ENCODE measurements around the gene NR1H2.
"Not testable (repeated sequence)": the region's sequence is repeated elsewhere in the genome, so short reads cannot be mapped to it uniquely, and the experiment has no call there.

NR1H2 gene

GRCh38 chr19:50376166-50377050, at the start of gene NR1H2:
Gene NR1H2, plus strand, starts transcription at chr19:50376457. Its CDS starts 1,149 bp downstream, at chr19:50377606.
- DNase-seq = peak; percentile 95

- no peak for DNase-seq
Observed at GRCh38 chr19:50327013-50327412, 49.2 kb upstream of the NR1H2 start.

GRCh38 chr19:50327461-50328223, 48.6 kb upstream of the NR1H2 start:
- no peak for DNase-seq

- DNase-seq = no peak
Observed at GRCh38 chr19:50328224-50328872, 47.9 kb upstream of the NR1H2 start.

GRCh38 chr19:50328873-50329145, 47.4 kb upstream of the NR1H2 start:
- no peak for DNase-seq

GRCh38 chr19:50329146-50329925, 46.9 kb upstream of the NR1H2 start, which contains the start of gene KCNC3:
Gene KCNC3, minus strand, starts transcription at chr19:50329377. Its CDS starts 295 bp downstream, at chr19:50329082.
- peak; percentile 69 for DNase-seq

GRCh38 chr19:50329926-50330294, 46.3 kb upstream of the NR1H2 start:
- not testable (repeated sequence) for DNase-seq

GRCh38 chr19:50330365-50331078, 45.7 kb upstream of the NR1H2 start:
- peak; percentile 62 for DNase-seq

- no peak for DNase-seq
Observed at GRCh38 chr19:50331221-50331993, 44.9 kb upstream of the NR1H2 start.

- DNase-seq = no peak
Observed at GRCh38 chr19:50331994-50332243, 44.3 kb upstream of the NR1H2 start.

GRCh38 chr19:50332244-50333038, 43.8 kb upstream of the NR1H2 start:
- no peak for DNase-seq

GRCh38 chr19:50333235-50333736, 43.0 kb upstream of the NR1H2 start:
- DNase-seq = peak; percentile 85

- peak; percentile 80 for DNase-seq
Observed at GRCh38 chr19:50333737-50334617, 42.3 kb upstream of the NR1H2 start.

- DNase-seq = no peak
Observed at GRCh38 chr19:50334741-50335421, 41.4 kb upstream of the NR1H2 start.

- not testable (repeated sequence) for DNase-seq
Observed at GRCh38 chr19:50337031-50337430, 39.2 kb upstream of the NR1H2 start.

- DNase-seq = no peak
Observed at GRCh38 chr19:50340331-50340730, 35.9 kb upstream of the NR1H2 start.

- no peak for DNase-seq
Observed at GRCh38 chr19:50341091-50341564, 35.1 kb upstream of the NR1H2 start.

GRCh38 chr19:50344661-50345318, 31.5 kb upstream of the NR1H2 start:
- DNase-seq = no peak

All from activated CD8-positive, alpha-beta memory T cell treated with anti-CD3 and anti-CD28 coated beads, Interleukin-2, amount 50 U/mL, for 4 hours (primary cell).